K562 (cell line): ENCODE data around the gene MAP3K20. TPM values are rescaled to one million over a fixed set of nuclear protein-coding genes. Genes with fewer than 3 reads are reported as not detected.

Source experiments
- CUX1 ChIP-seq: fragments of 200-800 bp; sonication (Bioruptor generic); IDR thresholded peaks from 2 replicates; pipeline ENCODE4 v1.6.1; 2016; ENCODE audit warnings: missing genetic modification characterization, missing compliant biosample characterization
- GATAD2A ChIP-seq: fragments of 450-650 bp; IDR thresholded peaks from 2 replicates; pipeline ENCODE4 v1.6.1; 2017
- HINFP ChIP-seq: fragments of 450-650 bp; conservative IDR thresholded peaks from 2 replicates; pipeline ENCODE4 v1.6.1; 2016; ENCODE audit warnings: missing genetic modification characterization, low read depth, mild to moderate bottlenecking, control low read depth, missing compliant biosample characterization
- KLF16 ChIP-seq: IDR thresholded peaks from 2 replicates; pipeline ENCODE4 v1.6.1; 2016; ENCODE audit warnings: antibody characterized with exemption
- MTA3 ChIP-seq: fragments of 450-650 bp; formaldehyde crosslinking; IDR thresholded peaks from 2 replicates; pipeline ENCODE4 v1.6.1; 2017; ENCODE audit warnings: mild to moderate bottlenecking, borderline replicate concordance
- POLR2H ChIP-seq: IDR thresholded peaks from 2 replicates; pipeline ENCODE4 v1.6.1; 2016; ENCODE audit warnings: missing genetic modification characterization, low read depth, mild to moderate bottlenecking, control low read depth, missing compliant biosample characterization, moderate library complexity
- POLR3A ChIP-seq: IDR thresholded peaks from 2 replicates; pipeline ENCODE4 v1.6.1; 2011; ENCODE audit warnings: borderline replicate concordance, mild to moderate bottlenecking, moderate library complexity; ENCODE audit not compliant: insufficient read length, insufficient read depth; ENCODE audit errors: extremely low read depth
- RNF219 ChIP-seq: fragments of 250-450 bp; sonication (Bioruptor Pico); IDR thresholded peaks from 2 replicates; pipeline ENCODE4 v1.5.0; 2022; ENCODE audit warnings: mild to moderate bottlenecking
- SIRT6 ChIP-seq: IDR thresholded peaks from one replicate; pipeline ENCODE4 v1.6.1; 2012; ENCODE audit warnings: low read depth, mild to moderate bottlenecking, control low read depth, inconsistent platforms, low read length, moderate library complexity
- SUPT5H ChIP-seq: fragments of 450-650 bp; IDR thresholded peaks from 2 replicates; pipeline ENCODE4 v1.6.1; 2016
- TCF7 ChIP-seq: sonication (generic); IDR thresholded peaks from 2 replicates; pipeline ENCODE4 v1.6.1; 2016; ENCODE audit warnings: antibody characterized with exemption, borderline replicate concordance
- ZBTB1 ChIP-seq: sonication (generic); formaldehyde crosslinking; IDR thresholded peaks from 2 replicates; pipeline ENCODE4 v1.8.1; 2023; ENCODE audit warnings: missing genetic modification reagents, low read depth, mild to moderate bottlenecking, borderline replicate concordance
- ZNF518B ChIP-seq: fragments of 250-450 bp; sonication (Bioruptor Pico); IDR thresholded peaks from 2 replicates; pipeline ENCODE4 v1.5.0; 2021; ENCODE audit warnings: mild to moderate bottlenecking, moderate library complexity
- polyA plus RNA-seq, 8 experiments: library from polyadenylated mRNA; depleted of rRNA in 4 of 8; stranded (reverse) in 5 of 8; unstranded in 3 of 8; fragments of >200 nt; fragmentation: Nextera tagmentation in 2 of 8; fragmentation: Illumina TruSeq in 1 of 8; extraction: Ambion mirVana in 2 of 8; extraction: Trizol in 1 of 8; gene quantifications; 2 replicates each; pipeline versions ENCODE4 v1.2.1 to v1.2.3, GENCODE V29; 2011 to 2014; ENCODE audit warnings: inconsistent platforms in 1 of 8, missing spikeins in 1 of 8
- total RNA-seq, 7 experiments: library from RNA; depleted of rRNA in 6 of 7; stranded (reverse); fragments of >200 nt in 6 of 7; fragmentation: Illumina TruSeq in 2 of 7; extraction: Trizol in 2 of 7; gene quantifications; 2 replicates each; pipeline versions ENCODE4 v1.2.1 to v1.2.3, GENCODE V29; 2011 to 2021; ENCODE audit warnings: low replicate concordance in 1 of 7

MAP3K20 gene
- total and polyA plus RNA-seq, 9 of the 15 experiments (the other 6 are each of a cell fraction or from before 2014, with no cell fraction given), result 9.8 to 34.2 (median 27.3) TPM

GRCh38 chr2:173264603-173265366, 189.1 kb downstream of the MAP3K20 start (continued):
- TF ChIP-seq CUX1 (CRISPR knock-in tag) (no peak), POLR2H (no peak), HINFP (tag) (no peak), KLF16 (no peak), RNF219 (CRISPR knock-in tag) (no peak), ZNF518B (CRISPR knock-in tag) (no peak), ZBTB1 (CRISPR knock-in tag) (no peak), SUPT5H (no peak), MTA3 (no peak), GATAD2A (no peak), SIRT6 (no peak), TCF7 (no peak), POLR3A (no peak)
